Measurements from ENCODE around the gene EHD2. TPM values are rescaled to one million over a fixed set of nuclear protein-coding genes. Genes with fewer than 3 reads are reported as not detected.
"Not testable (repeated sequence)": the region's sequence is repeated elsewhere in the genome, so short reads cannot be mapped to it uniquely, and the experiment has no call there.

Gene EHD2
- total RNA-seq, 3 donors from 2014 or later = 38.8 to 121 (median 67.2) TPM

GRCh38 chr19:47742634-47743033, 29.4 kb downstream of the EHD2 start:
- Histone ChIP-seq H3K36me3 (no peaks in the 10 kb centered on the region), H3K4me1 (peaks cover 0 to 15% of the 10 kb centered on the region in 2 donors)

GRCh38 chr19:47745010-47745901, 32.0 kb downstream of the EHD2 start, which contains the start of gene NOP53:
TSS of gene NOP53 (plus strand) at chr19:47745546. CDS start at chr19:47745560, 14 bp downstream.
- Histone ChIP-seq H3K9me3 (no peaks in the 10 kb centered on the region), H3K4me3 (peak within 1 kb of the TSS; percentile 77 to 82 (median 82)), H3K27me3 (no peaks in the 10 kb centered on the region), H3K36me3 (no peaks in the 10 kb centered on the region), H3K27ac (peak within 1 kb of the TSS; percentile 99), H3K4me1 (peaks cover 0 to 15% of the 10 kb centered on the region in 2 donors)
- TF ChIP-seq POLR2AphosphoS5 (IDR thresholded peaks at IDR 0.05) = peak; percentile 93 to 96 (median 94)
- TF ChIP-seq POLR2A (IDR thresholded peaks at IDR 0.05) = peak; percentile 76
- peak in 2 of 3 donors; percentile 23 to 42 for TF ChIP-seq CTCF (IDR thresholded peaks at IDR 0.05)
- intact Hi-C loops (cut with DNase I; ENCODE audit: low total_unique reads) = no loop called here
- peak; percentile 98 for DNase-seq (ENCODE audit: low spot score in 2 of 2)

More at GRCh38 chr19:47742634-47743033, 29.4 kb downstream of the EHD2 start:
- peak in 1 of 2 donors; percentile 33 for DNase-seq (ENCODE audit: low spot score in 2 of 2)
- intact Hi-C loops (cut with DNase I; ENCODE audit: low total_unique reads) = loop anchor here (1.0 kb wide), 1 partner anchor 29 kb away; the partner anchor contains the start of gene EHD2
- no peak for TF ChIP-seq CTCF (IDR thresholded peaks at IDR 0.05)
- no peak for TF ChIP-seq POLR2AphosphoS5 (IDR thresholded peaks at IDR 0.05)
- no peak for TF ChIP-seq POLR2A (IDR thresholded peaks at IDR 0.05)
- Histone ChIP-seq H3K9me3 (no peaks in the 10 kb centered on the region), H3K4me3 (peak overlapping the region; percentile 30 to 65 (median 49)), H3K27me3 (no peaks in the 10 kb centered on the region), H3K27ac (peak overlapping the region; percentile 99)

GRCh38 chr19:47746129-47746528, 32.9 kb downstream of the EHD2 start:
- intact Hi-C loops (cut with DNase I; ENCODE audit: low total_unique reads); H3K36me3 ChIP-seq; DNase-seq (ENCODE audit: low spot score in 2 of 2); H3K9me3 ChIP-seq; H3K27me3 ChIP-seq: not testable (repeated sequence)
- H3K4me3 ChIP-seq = peak overlapping the region; percentile 77 to 82 (median 82)
- peak overlapping the region in 1 of 2 donors; percentile 97 for H3K27ac ChIP-seq
- peaks cover 0 to 15% of the 10 kb centered on the region in 2 donors for H3K4me1 ChIP-seq

- no peak for DNase-seq (ENCODE audit: low spot score in 2 of 2)
- Histone ChIP-seq H3K9me3 (no peaks in the 10 kb centered on the region), H3K27ac (no peak overlapping the region), H3K36me3 (peaks cover 8% of the 10 kb centered on the region), H3K4me3 (no peak overlapping the region), H3K4me1 (peaks cover 0 to 8% of the 10 kb centered on the region in 2 donors), H3K27me3 (no peaks in the 10 kb centered on the region)
- intact Hi-C loops (cut with DNase I; ENCODE audit: low total_unique reads) = no loop called here
- TF ChIP-seq POLR2A (IDR thresholded peaks at IDR 0.05) (no peak), CTCF (IDR thresholded peaks at IDR 0.05) (no peak), POLR2AphosphoS5 (IDR thresholded peaks at IDR 0.05) (no peak)
Measured at GRCh38 chr19:47749326-47749725, 36.1 kb downstream of the EHD2 start.

GRCh38 chr19:47750752-47751151, 37.5 kb downstream of the EHD2 start:
- TF ChIP-seq CTCF (IDR thresholded peaks at IDR 0.05) = no peak
- no peak for TF ChIP-seq POLR2AphosphoS5 (IDR thresholded peaks at IDR 0.05)
- intact Hi-C loops (cut with DNase I; ENCODE audit: low total_unique reads) = no loop called here
- DNase-seq (ENCODE audit: low spot score in 2 of 2) = no peak

More at GRCh38 chr19:47750752-47751151, 37.5 kb downstream of the EHD2 start:
- H3K36me3 ChIP-seq = peaks cover 17% of the 10 kb centered on the region
- H3K27ac ChIP-seq = no peak overlapping the region
- H3K9me3 ChIP-seq = no peaks in the 10 kb centered on the region
- peaks cover 0 to 7% of the 10 kb centered on the region in 2 donors for H3K4me1 ChIP-seq
- H3K27me3 ChIP-seq = no peaks in the 10 kb centered on the region
- no peak overlapping the region for H3K4me3 ChIP-seq
